Stimulated activated CD4-positive, alpha-beta T cell treated with anti-CD3 and anti-CD28 coated beads, Interleukin-2, amount 100 ng/mL, for 48 hours (primary cell): Measurements from ENCODE around the gene EIF3K.
"Not testable (repeated sequence)": the region's sequence is repeated elsewhere in the genome, so short reads cannot be mapped to it uniquely, and the experiment has no call there.

ENCODE experiments used
- DNase-seq, 2 donors: peaks; one replicate each; pipeline ENCODE4 v3.0.0-alpha.2; 2020

EIF3K gene, protein sequence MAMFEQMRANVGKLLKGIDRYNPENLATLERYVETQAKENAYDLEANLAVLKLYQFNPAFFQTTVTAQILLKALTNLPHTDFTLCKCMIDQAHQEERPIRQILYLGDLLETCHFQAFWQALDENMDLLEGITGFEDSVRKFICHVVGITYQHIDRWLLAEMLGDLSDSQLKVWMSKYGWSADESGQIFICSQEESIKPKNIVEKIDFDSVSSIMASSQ

DNA sequence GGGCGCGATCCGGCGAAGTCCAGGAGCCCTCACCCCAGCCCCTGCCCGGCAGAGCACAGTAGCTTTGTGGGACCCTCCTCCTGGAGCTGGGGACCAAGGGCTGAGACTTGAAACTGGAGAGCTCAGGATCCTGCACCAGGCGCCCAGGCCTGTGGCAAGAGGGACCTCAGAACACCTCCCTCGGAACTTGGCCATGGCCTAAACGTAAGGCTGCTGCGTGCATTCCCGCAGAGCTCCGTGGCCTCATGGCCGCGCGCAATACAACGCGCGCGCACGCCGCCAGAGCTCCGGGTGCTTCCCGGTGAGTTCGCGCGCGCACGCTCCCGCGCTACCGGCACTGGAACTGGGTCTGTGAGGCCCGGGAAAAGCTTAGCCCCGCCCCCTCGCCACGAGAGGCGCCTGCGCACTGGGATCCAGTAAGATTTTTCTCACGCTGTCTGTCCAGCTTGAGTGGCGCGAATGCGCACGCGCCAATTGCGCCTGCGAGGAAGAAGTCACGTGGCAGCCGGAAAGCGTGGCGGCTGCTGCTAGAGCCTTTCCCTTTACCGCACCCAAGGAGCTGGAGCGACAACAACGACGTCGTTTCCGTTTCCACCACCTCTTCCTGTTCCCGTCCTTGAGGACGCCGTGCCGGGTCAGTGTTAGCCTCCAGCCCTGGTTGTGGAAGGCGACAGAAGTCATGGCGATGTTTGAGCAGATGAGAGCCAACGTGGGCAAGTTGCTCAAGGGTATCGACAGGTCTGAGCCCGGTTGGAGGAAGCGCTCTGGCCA lies at the start of gene EIF3K:
Gene EIF3K (plus strand): TSS at position 599 of the 771 bp plus-strand sequence. CDS start 81 bp downstream, at position 680.
- peak; percentile 99 for DNase-seq

DNA sequence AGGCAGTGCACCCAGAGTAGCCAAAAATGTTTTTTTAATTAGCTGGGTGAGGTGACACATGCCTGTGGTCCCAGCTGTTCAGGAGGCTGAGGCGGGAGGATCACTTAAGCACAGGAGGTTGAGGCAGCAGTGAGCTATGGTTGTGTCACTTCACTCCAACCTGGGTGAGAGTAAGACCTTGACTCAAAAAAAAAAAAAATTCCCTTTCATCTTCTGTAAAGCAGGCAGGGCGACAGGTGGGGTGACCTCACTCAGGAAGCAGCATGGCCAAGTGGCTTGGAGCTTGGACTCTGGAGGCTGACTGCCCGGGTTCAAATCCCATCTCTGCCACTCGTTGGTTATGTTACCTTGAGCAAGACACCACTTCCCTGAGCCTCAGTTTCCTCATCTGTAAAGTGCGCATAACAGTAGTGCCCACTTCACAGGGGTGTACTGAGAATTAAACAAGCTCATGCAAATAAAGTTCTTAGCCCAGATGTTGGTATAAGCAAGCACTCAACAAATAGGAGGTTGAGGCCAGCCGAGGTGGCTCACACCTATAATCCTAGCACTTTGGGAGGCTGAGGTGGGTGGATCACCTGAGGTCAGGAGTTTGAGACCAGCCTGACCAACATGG lies 49.5 kb upstream of the EIF3K start:
- DNase-seq, result no peak

DNA sequence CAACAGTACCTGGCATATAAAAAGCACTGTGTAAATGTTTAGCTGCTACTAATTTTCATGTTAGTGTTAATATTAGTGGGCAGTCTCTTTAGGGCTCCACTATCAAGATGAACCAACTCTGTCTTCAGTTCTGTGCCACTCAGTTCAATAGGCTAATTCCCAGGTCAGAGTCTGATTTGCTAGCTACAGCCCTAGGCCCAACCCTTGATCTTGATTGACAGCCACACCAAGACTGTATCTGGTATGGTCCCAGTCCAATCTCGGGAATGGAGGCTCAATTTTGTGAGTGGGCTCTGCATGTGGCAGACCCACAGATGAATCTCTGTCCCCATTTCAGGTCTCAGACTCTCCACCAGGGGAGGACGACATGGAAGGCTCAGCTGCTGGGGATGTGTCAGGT lies 47.3 kb upstream of the EIF3K start:
- no peak for DNase-seq

DNA sequence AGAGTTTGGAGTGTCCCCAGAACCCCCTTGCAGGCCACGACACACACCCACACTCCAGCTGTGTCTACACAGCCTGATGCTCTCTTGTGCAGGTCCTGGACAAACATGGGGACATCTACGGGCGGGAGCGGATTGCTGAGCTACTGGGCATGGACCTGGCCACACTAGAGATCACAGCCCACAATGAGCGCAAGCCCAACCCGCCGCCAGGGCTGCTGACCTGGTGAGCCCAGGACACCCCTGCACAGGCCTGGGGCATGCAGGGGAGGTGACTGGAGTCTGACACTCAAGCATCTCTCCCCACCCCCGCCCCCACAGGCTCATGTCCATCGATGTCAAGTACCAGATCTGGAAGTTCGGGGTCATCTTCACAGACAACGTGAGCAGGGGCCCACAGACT lies 41.2 kb upstream of the EIF3K start:
- DNase-seq, result no peak

DNA sequence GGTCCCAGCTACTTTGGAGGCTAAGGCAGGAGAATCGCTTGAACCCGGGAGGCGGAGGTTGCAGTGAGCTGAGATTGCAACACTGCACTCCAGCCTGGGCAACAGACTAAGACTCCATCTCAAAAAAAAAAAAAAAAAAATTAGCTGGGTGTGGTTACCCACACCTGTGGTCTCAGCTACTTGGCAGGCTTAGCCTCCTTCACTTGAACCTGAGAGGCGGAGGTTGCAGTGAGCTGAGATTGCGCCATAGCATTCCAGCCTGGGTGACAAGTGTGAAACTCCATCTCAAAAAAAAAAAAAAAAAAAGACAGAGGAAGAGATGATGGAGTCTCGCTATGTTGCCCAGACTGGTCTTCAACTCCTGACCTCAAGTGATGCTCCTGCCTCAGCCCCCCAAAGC lies 39.7 kb upstream of the EIF3K start:
- DNase-seq, result not testable (repeated sequence)

DNA sequence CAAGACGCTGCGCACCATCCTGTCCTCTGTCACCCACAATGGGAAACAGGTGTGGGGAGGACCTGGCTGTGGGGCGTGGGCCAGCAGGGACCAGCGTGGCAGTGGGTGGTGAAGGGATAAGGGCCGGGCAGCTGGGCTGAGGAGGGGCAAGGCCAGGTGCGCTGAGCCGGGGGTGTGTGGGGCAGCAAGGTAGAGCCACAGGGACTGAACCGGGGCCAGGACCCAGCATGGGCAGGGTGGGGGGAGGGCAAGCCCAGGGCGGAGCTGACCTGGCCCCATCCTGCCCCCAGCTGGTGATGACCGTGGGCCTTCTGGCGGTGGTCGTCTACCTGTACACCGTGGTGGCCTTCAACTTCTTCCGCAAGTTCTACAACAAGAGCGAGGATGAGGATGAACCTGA lies 38.9 kb upstream of the EIF3K start:
- DNase-seq, result no peak

DNA sequence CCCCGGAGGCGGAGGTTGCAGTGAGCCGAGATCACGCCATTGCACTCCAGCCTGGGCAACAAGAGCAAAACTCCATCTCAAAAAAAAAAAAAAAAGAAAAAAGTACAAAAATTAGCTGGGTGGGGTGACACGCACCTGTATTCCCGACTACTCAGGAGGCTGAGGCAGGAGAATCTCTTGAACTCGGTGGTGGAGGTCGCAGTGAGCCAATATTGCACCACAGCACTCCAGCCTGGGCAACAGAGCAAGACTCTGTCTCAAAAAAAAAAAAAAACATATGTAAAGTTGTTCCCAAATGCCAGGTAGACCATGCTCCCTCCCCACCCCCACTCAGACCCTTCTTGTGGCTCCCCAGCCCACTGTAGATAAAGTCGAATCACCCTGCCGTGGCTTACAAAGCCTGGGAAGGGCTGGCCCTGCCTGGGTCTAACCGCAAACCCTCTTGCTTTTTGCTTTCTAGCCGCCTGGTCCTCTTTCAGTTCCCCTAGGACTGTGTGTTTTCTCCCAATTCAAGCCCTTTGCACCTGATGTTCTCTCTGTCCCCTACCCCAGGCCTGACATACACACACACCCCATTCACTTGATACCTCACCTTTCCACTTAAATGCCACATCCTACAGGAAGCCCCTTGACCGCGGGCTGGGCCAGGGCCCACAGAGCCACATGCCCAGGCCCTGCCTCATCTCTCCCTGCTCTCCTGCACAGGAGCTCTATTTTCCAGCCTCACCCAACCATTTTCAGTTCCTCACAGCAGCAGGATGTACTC lies 35.6 kb upstream of the EIF3K start:
- DNase-seq, result no peak

DNA sequence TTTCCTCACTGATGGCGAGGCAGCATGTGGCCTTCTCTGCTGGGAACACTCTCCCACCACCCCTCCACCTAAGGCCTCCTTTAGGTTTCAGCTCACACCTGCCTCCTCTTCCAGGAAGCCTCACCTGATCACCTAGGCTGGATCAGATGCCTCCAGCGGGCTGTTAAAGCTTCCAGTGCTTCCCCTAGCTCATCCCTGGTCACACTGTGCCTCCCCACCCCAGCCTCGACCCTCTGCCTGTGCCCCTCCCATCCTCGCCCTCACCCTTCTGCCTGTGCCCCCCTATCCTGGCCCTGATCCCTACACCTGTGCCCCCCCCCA lies 35.0 kb upstream of the EIF3K start:
- no peak for DNase-seq

DNA sequence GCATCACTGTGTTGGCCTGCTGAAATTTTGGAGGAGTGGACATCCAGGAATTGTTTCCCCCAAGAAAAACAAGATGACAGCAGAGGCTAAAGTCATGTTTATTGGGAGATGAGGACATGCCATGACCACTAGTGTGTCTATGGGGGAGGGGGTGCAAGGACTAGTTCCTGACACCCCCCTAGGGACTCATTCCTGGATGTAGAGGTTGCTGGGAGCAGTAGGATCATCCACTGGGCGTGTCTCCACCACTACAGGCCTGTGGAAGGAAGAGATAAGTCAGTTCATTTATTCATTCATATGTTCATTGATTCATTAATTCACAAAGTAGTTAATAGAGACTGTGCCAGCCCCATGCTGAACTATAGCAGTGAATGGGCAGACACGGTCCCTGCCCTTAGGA lies 31.4 kb upstream of the EIF3K start:
- no peak for DNase-seq

DNA sequence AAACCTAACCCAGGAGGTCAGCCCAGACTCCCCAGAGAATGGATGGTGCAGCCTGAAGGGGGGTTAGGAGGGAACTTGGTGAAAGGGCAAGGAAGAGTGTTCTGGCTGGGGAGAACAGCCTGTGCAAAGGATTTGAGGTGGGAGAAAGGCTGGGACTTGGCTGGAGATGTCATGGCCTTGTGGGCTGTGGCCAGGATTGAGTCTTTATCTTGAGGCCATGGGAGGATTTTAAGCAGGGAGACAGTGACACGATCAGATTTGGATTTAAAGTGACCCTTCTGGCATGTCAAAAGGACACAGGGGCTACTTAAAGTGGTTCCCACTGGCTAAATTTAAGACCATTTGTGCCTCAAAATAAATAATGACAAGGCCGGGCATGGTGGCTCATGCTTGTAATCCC lies 30.9 kb upstream of the EIF3K start:
- DNase-seq, result no peak

DNA sequence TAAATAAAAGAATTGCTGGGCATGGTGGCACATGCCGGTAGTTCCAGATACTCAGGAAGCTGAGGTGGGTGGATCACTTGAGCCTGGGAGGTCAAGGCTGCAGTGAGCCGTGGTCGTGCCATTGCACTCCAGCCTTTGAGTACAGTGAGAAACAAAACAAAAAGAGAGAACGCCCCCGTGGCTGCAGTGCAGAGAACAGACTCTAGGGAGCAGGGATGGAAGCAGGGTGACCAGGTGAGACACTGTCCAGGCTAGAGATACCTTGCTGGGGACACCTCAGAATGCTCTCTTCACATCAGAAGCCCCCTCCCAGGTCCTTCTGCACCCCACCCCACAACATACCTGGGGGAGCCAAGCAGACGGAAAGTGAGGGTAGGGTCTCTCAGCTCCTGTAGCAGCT lies 26.0 kb upstream of the EIF3K start:
- DNase-seq, result no peak

DNA sequence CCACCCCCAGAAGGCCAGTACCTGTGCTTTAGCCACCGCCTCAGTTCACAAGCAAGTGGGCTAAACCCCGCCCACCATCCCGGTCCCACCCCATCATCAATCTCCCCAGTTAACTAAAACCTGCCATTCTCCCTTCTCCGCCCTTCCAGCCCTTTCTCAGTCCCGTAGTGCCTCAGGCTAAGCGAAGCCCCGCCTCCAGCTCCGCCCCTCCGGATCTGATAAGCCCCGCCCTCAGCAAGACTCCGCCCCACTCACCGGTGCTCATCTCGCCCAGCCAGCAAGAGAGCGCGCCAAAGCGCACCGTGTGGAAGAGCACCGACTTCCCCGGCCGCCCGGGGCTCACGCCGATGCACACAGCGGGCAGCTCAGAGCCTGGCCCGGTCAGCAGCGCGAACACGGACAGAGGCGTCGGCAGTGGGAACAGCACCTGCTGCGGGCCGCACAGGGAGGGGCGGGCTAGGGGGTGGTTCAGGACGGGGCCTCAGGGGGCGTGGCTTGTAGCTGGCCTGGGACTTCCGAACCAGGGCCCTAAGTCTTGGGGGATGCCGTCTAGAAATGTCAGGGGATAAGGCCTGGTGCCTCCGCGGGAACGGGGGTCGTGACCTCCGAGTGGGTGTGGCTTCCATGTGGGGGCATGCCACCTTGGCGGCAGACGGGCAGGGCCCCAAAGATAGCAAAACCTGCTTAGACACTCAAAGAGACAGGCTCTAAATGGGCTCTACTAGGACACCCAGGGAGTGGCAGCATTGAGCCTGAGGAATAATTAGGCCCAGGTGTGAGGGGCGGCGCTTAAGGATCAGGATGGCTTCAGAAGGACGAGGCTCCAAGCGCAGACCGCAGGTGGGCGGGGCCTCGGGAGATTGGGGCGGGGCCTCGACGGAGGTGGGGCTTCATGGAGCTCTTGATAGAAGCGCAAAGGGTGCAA lies 22.7 kb upstream of the EIF3K start:
- DNase-seq, result peak; percentile 15 to 42

DNA sequence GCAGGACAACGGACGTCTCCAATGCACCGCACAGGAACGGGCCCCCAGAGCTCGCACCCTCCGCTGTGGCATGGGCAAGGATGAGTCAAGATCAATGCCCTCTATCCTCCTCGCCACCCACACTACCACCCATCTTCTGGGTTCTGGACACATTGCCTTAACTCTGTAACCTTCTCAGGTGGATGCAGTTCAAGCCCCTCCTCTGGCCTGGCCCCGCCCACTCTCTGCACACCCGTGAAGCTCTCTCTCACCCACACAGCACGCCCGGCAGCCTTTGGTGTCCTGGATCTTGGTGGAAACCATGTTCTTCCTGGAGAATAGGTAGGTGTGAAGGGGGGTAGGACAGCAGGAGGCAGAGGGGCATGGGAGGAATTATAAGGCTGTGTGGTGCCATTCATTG lies 21.9 kb upstream of the EIF3K start:
- no peak for DNase-seq

DNA sequence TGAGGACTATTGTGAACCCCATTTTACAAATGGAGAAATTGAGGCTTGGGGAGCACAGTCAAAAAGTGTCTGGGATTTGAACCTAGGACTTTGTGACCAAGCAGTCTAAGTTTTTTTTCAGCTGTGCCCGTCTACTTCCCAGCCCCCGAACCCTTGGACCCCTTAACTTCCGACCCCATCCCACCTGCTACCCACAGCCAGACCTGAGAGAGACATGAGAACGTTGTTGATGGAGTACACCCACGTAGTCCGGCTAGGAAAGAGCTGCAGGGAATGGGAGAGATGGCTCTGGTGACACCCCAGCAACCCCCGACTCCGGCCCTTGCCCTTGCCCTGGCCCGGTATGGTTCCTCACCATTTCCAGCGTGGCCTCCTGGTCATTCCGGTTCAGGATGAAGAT lies 19.3 kb upstream of the EIF3K start:
- no peak for DNase-seq

DNA sequence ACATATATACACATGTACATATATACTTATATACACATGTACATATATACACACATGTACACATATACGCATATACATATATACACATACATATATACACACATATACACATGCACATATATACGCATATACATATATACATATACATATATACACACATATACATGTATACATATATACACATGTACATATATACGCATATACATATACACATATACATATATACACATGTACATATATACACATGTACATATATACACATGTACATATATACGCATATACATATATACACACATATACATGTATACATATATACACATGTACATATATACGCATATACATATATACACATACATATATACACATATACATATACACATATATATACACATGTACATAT lies 16.1 kb upstream of the EIF3K start:
- DNase-seq, result not testable (repeated sequence)

DNA sequence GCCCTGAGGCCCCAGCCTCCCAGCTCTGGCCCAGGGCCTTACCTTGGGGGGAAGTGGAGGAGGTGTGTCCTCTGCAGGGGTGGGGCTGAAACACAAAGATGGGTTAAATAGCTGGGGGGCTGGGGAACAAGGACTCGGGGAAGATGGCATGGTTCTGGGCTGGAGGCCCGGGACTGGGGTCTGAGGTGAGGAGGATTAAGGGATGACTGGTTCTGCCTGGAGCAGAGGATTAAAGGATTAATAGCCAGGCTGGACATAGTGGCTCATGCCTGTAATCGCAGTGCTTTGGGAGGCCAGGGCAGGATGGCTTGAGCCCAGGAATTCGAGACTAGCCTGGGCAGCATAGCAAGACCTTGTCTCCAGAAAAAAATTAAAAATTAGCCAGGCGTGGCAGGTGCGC lies 12.9 kb upstream of the EIF3K start:
- DNase-seq, result no peak

DNA sequence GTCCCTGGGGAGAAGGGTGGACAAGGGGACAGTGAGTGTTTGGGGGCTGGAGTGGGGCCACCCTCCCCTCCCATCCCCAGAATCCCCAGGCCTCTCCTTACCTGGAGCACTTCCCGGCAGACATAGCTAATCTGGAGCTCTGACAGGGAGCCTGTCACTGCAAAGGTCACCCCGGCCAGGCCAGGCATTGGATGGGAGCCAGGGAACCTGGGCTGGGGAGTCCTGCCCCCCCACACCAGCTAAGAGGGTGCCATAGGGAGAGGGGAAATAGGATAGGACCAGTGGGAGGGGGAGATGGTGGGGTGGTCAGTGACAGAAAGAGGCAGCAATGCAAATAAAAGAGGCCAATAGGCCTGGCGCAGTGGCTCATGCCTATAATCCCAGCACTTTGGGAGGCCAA lies 4.7 kb upstream of the EIF3K start:
- no peak for DNase-seq

DNA sequence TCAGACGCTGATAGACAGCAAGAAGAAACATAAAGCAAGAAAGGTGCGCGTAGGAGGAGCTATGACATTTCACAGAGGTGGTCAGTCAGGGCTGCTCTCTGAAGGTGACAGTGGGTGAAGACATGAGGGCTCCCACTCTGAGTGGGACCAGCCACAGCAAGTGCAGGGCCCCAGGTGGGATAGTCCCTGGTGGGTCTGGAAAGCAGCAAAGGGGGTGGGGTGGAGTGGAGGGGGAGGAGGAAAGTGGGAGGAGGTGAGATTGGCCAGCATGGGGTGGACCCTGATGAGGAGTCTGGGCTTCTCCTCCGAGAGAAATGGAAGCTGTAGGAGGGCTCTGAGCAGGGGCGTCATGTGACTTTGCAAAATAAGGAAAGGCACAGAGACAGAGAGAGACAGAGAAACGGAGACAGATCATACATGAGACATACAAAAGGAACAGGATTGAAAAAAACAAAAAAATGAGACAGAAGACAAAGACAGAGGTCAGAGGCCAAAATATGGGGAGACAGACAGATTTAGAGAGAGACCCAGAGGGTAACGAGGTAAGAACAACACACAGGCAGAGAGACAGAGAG lies 3.9 kb upstream of the EIF3K start:
- DNase-seq, result no peak

DNA sequence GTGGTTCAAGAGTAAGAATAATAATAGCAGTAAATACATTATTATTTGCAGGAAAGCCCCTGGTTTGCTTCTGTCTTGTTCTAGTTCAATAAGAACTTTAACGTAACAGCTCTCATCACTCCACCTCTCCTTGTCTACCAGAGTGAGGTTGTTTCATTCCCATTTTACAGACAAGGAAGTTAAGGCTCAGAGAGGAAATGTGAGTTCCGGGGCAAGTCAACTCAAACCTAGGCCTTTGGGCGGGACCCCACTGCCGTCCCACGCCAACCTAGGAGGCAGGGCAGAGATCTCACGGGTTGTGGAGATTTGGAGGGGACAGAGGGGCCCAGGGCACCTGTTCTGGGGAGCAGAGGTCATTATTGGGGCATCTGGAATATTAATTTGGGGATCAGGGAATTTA lies 2.7 kb upstream of the EIF3K start:
- DNase-seq, result no peak

DNA sequence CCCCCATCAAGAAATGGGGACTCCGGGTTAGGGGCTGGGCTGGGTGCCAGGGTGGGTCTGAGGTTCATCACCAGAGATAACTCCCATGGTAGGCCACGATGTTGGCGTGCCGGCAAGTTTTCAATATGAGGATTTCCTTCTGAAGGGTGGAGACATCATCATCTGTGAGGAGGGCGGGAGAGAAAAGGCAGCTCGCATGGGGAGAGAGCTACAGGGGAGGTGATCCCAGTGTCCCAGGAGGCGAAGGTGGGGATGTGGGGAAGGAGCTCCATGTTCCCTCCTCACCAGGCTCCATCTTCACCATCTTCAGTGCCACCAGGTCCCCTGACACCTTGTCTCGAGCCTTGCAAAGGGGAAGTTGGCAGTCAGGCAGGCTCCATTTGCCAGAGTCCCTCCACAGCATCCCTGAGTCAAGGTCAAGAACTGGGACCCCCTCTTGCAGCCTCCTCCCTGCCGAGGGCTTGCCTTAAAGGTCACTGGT lies 1.7 kb upstream of the EIF3K start:
- DNase-seq, result peak; percentile 10 to 11

DNA sequence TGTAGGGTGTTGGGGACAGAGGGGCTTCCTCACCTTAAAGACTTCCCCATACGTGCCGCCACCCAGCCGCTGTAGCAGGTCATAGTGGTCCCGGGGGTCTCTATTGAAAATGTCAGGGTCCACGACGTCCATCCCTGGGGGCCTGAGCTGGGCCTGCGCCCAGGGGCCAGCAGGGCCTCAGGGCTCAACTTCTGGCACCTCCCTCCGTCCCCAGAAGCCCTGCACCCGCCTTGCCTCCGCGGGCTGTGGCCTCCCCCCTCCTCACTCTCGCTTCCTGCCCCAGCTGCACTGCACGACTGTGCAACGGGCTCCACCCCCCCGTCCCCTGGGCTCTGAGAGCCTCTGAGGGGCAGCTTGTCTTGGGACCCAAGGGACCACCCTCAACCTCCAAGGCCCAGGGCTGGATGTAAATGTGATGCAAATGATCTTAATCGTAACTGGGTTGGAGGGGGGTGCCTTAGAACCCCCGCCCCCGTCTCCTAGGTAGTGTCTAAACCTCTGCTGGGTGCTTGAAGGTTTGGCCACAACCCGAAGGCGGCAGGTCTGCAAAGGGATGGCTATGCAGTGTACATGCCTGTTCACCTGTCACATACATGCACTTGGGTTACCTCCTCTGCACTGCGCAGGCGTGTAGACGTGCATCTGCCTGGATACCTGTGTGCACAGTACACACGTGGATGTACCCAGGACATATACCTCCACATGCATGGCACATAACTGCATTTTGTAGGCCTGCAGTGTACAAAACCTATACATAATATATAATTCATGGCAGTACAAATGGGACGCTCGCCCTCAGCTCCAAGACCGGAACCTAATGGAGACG lies 1.0 kb upstream of the EIF3K start, which contains the start of gene MAP4K1:
Gene MAP4K1 (minus strand): TSS at position 190 of the 826 bp plus-strand sequence. CDS start 58 bp downstream, at position 132.
- DNase-seq, result peak; percentile 55 to 58
